SK-N-SH (cell line): ENCODE data around the gene ZNRD2. TPM values are rescaled to one million over a fixed set of nuclear protein-coding genes. Genes with fewer than 3 reads are reported as not detected.

Experiments used
- CTCF ChIA-PET: fragments of 300-600, 350-600 bp; formaldehyde crosslinking; extraction: SDS; loops from one replicate; lab custom pipeline; 2021; lab: Yijun Ruan, JAX
- POLR2A ChIA-PET: fragments of 350-600 bp; sonication (Branson Sonifier 250); formaldehyde crosslinking; extraction: SDS; loops from one replicate; lab custom pipeline; 2020; ENCODE audit warnings: antibody characterized with exemption, inconsistent platforms; lab: Yijun Ruan, JAX
- DNase-seq: peaks from one replicate; pipeline ENCODE4 v3.0.0; 2012
- H2AFZ ChIP-seq: fragments of 200-600 bp; sonication (generic); 2 replicates; pipeline ENCODE4 v1.8.1; 2016; ENCODE audit warnings: antibody characterized with exemption, mild to moderate bottlenecking, low read depth
- H3F3A ChIP-seq: fragments of 200-600 bp; sonication (generic); replicated peaks from 2 replicates; pipeline ENCODE3; 2016; ENCODE audit warnings: antibody characterized with exemption, mild to moderate bottlenecking; ENCODE audit not compliant: insufficient read depth
- H3K27ac ChIP-seq, 2 experiments: fragments of 200-500 bp in 1 of 2; fragments of 200-600 bp in 1 of 2; sonication (Bioruptor generic) in 1 of 2; sonication (generic), shearing (Covaris generic) in 1 of 2; 2 replicates each; pipeline versions ENCODE4 v1.5.1 to v1.6.1; 2014 to 2016; ENCODE audit warnings: low read depth in 2 of 2, inconsistent platforms in 1 of 2, low read length in 1 of 2, mild to moderate bottlenecking in 1 of 2, mixed read lengths in 1 of 2
- H3K27me3 ChIP-seq: fragments of 200-600 bp; sonication (generic), shearing (Covaris generic); 2 replicates; pipeline ENCODE4 v1.6.1; 2016; ENCODE audit warnings: mixed run types; ENCODE audit not compliant: insufficient read depth
- H3K36me3 ChIP-seq, 2 experiments: fragments of 200-500 bp in 1 of 2; fragments of 200-600 bp in 1 of 2; sonication (Bioruptor generic) in 1 of 2; sonication (generic) in 1 of 2; replicated peaks in 1 of 2; 2 replicates each; pipeline versions ENCODE3 to v1.5.1; 2014 to 2016; ENCODE audit warnings: low read length in 1 of 2, mild to moderate bottlenecking in 1 of 2; ENCODE audit not compliant: insufficient read depth in 2 of 2, control insufficient read depth in 1 of 2
- H3K4me1 ChIP-seq, 2 experiments: fragments of 200-500 bp in 1 of 2; fragments of 200-600 bp in 1 of 2; sonication (Bioruptor generic) in 1 of 2; sonication (generic), shearing (Covaris generic) in 1 of 2; 2 replicates each; pipeline versions ENCODE4 v1.5.1 to v1.6.1; 2014 to 2016; ENCODE audit warnings: low read depth in 1 of 2, low read length in 1 of 2, mixed run types in 1 of 2; ENCODE audit not compliant: insufficient read depth in 2 of 2, control insufficient read depth in 1 of 2
- H3K4me2 ChIP-seq: fragments of 200-600 bp; sonication (generic), shearing (Covaris generic); 2 replicates; pipeline ENCODE4 v1.6.1; 2017; ENCODE audit warnings: mixed run types
- H3K4me3 ChIP-seq, 2 experiments: fragments of 200-500 bp in 1 of 2; fragments of 200-600 bp in 1 of 2; sonication (Bioruptor generic) in 1 of 2; sonication (generic), shearing (Covaris generic) in 1 of 2; 2 replicates each; pipeline versions ENCODE4 v1.5.1 to v1.8.1; 2014 to 2016; ENCODE audit warnings: low read depth in 2 of 2, inconsistent platforms in 1 of 2, low read length in 1 of 2, mild to moderate bottlenecking in 1 of 2, mixed read lengths in 1 of 2, moderate library complexity in 1 of 2
- H3K79me2 ChIP-seq: fragments of 200-600 bp; sonication (generic); 2 replicates; pipeline ENCODE4 v1.8.1; 2017; ENCODE audit warnings: mild to moderate bottlenecking; ENCODE audit not compliant: insufficient read depth
- H3K9ac ChIP-seq: fragments of 200-600 bp; sonication (generic); 2 replicates; pipeline ENCODE4 v1.6.1; 2017; ENCODE audit warnings: mixed run types
- H3K9me2 ChIP-seq: fragments of 200-600 bp; sonication (generic); 2 replicates; pipeline ENCODE4 v1.6.1; 2017; ENCODE audit warnings: mixed run types
- H3K9me3 ChIP-seq: fragments of 200-600 bp; sonication (generic); 2 replicates; pipeline ENCODE4 v1.6.1; 2017; ENCODE audit warnings: mixed run types, mild to moderate bottlenecking, moderate library complexity
- H4K20me1 ChIP-seq: fragments of 200-600 bp; sonication (generic); 2 replicates; pipeline ENCODE4 v1.6.1; 2017; ENCODE audit warnings: mild to moderate bottlenecking, mixed run types; ENCODE audit not compliant: insufficient read depth
- CTCF ChIP-seq: fragments of 200-600 bp; sonication (generic); IDR thresholded peaks from 2 replicates; pipeline ENCODE4 v1.6.1; 2017; ENCODE audit warnings: antibody characterized with exemption, mild to moderate bottlenecking, moderate library complexity
- EP300 ChIP-seq, 2 experiments: IDR thresholded peaks; 2 replicates each; pipeline versions ENCODE4 v1.4.0 to v1.6.1; 2012; ENCODE audit warnings: borderline replicate concordance in 1 of 2, low read depth in 1 of 2, low read length in 1 of 2
- EZH2phosphoT487 ChIP-seq: fragments of 200-600 bp; sonication (generic); IDR thresholded peaks from 2 replicates; pipeline ENCODE4 v1.6.1; 2017; ENCODE audit warnings: low read depth, mixed run types, mild to moderate bottlenecking, antibody characterized with exemption, moderate library complexity, borderline replicate concordance
- FOXM1 ChIP-seq: IDR thresholded peaks from 2 replicates; pipeline ENCODE4 v1.4.0; 2012; ENCODE audit warnings: low read depth, mild to moderate bottlenecking
- JUND ChIP-seq: IDR thresholded peaks from 2 replicates; pipeline ENCODE4 v1.4.0; 2012
- PBX3 ChIP-seq: IDR thresholded peaks from 2 replicates; pipeline ENCODE4; 2012
- POLR2AphosphoS5 ChIP-seq: IDR thresholded peaks from 2 replicates; pipeline ENCODE4 v1.6.1; 2012; ENCODE audit warnings: low read depth, low read length
- RAD21 ChIP-seq: IDR thresholded peaks from 2 replicates; pipeline ENCODE4 v1.6.1; 2012; ENCODE audit warnings: mild to moderate bottlenecking, low read length
- RCOR1 ChIP-seq: fragments of 150-350 bp; IDR thresholded peaks from 2 replicates; pipeline ENCODE4 v1.6.1; 2017; ENCODE audit warnings: antibody characterized with exemption, low read length
- RXRA ChIP-seq: IDR thresholded peaks from 2 replicates; pipeline ENCODE4 v1.4.0; 2012; ENCODE audit warnings: low read depth, mild to moderate bottlenecking, borderline replicate concordance
- SIN3A ChIP-seq: IDR thresholded peaks from 2 replicates; pipeline ENCODE4 v1.6.1; 2012; ENCODE audit warnings: low read depth, mild to moderate bottlenecking, low read length, moderate library complexity, borderline replicate concordance
- SMC3 ChIP-seq: IDR thresholded peaks from 2 replicates; pipeline ENCODE4 v1.6.1; 2012; ENCODE audit warnings: low read depth, low read length, improper control_type of control experiment
- TCF12 ChIP-seq: IDR thresholded peaks from 2 replicates; pipeline ENCODE4 v1.4.0; 2012
- YY1 ChIP-seq: IDR thresholded peaks from 2 replicates; pipeline ENCODE4 v1.4.0; 2012; ENCODE audit warnings: low read depth, mild to moderate bottlenecking
- ZBTB33 ChIP-seq: IDR thresholded peaks from 2 replicates; pipeline ENCODE4 v1.4.0; 2012; ENCODE audit warnings: low read depth, borderline replicate concordance
- WGBS: methylation state at CpG from one replicate; pipeline ENCODE4 v1.1.6; 2017; ENCODE audit warnings: low lambda C conversion rate; 5-methylcytosine and 5-hydroxymethylcytosine counted together
- polyA plus RNA-seq, 3 experiments: library from polyadenylated mRNA; depleted of rRNA; stranded (reverse); fragments of >200 nt; gene quantifications; 2 replicates each; pipeline ENCODE4 v1.2.3, GENCODE V29; 2012
- TF ChIP-seq, protein P1 (sequence below): IDR thresholded peaks from 2 replicates; pipeline ENCODE4 v1.4.0; 2012; ENCODE audit warnings: low read depth

The ZNRD2 gene
- polyA plus RNA-seq, 1 of the 3 experiments (the other 2 are of a cell fraction): 78.1 TPM

GRCh38 chr11:65613091-65613928, 43.0 kb downstream of the ZNRD2 start:
- Histone ChIP-seq H2AFZ (no peak overlapping the region), H3K4me3 (peak overlapping the region; percentile 58 to 87), H3K79me2 (peaks cover 92% of the 10 kb centered on the region), H3K27me3 (no peaks in the 10 kb centered on the region), H3K9me3 (no peaks in the 10 kb centered on the region), H4K20me1 (peaks cover 28% of the 10 kb centered on the region), H3K36me3 (peaks cover 1 to 30% of the 10 kb centered on the region in 2 experiments), H3K4me1 (peaks cover 25 to 36% of the 10 kb centered on the region in 2 experiments; a peak in 3 of 4 replicates), H3K27ac (peak overlapping the region; percentile 58 to 76), H3K4me2 (peak overlapping the region; percentile 85), H3F3A (peaks cover 4% of the 10 kb centered on the region), H3K9ac (peak overlapping the region; percentile 93), H3K9me2 (no peaks in the 10 kb centered on the region)
- 0 out of 2 replicates have a peak, but pooled peaks have one; percentile 10 for TF ChIP-seq CTCF
- TF ChIP-seq RXRA: no peak
- CTCF ChIA-PET: interaction anchor here (0.7 to 2.8 kb wide), 8 partner anchors 9 to 204 kb away, joined by 3 to 14 read pairs (median 4); partner anchors contain the start of genes SIPA1 and ZNRD2
- DNase-seq: no peak
- POLR2A ChIA-PET: interaction anchor here (0.7 kb wide), 1 partner anchor 41 kb away, joined by 3 read pairs; the partner anchor contains the start of gene FAM89B
- 80% methylated on average over 1 of the region's 43 CpGs for WGBS

GRCh38 chr11:65615229-65615949, 45.1 kb downstream of the ZNRD2 start, which contains the start of gene PCNX3:
TSS of gene PCNX3 (plus strand) at chr11:65615776. CDS start at chr11:65616312, 536 bp downstream.
- WGBS: under 1% methylated on average over 31 of the region's 55 CpGs
- Histone ChIP-seq H3K4me2 (peak within 1 kb of the TSS; percentile 85), H3K79me2 (peaks cover 93% of the 10 kb centered on the region), H3K36me3 (peaks cover 6 to 38% of the 10 kb centered on the region in 2 experiments), H3K9me3 (no peaks in the 10 kb centered on the region), H3K4me3 (peak within 1 kb of the TSS; percentile 87 to 95), H3K4me1 (peaks cover 25 to 36% of the 10 kb centered on the region in 2 experiments; a peak in 3 of 4 replicates), H3K9ac (peak within 1 kb of the TSS; percentile 93), H3K27me3 (no peaks in the 10 kb centered on the region), H3F3A (peaks cover 4% of the 10 kb centered on the region), H3K27ac (peak within 1 kb of the TSS; percentile 83 to 93), H2AFZ (no peak within 1 kb of the TSS), H3K9me2 (no peaks in the 10 kb centered on the region), H4K20me1 (peaks cover 23% of the 10 kb centered on the region)
- POLR2A ChIA-PET: interaction anchor here (0.6 to 1.5 kb wide), 18 partner anchors 8 to 1381 kb away, joined by 3 to 6 read pairs (median 4); partner anchors contain the start of genes CCDC85B, CFL1, LTBP3 and MALAT1
- CTCF ChIA-PET: interaction anchor here (1.0 to 2.8 kb wide), 7 partner anchors 21 to 273 kb away, joined by 3 to 14 read pairs (median 4); partner anchors contain the start of genes FAM89B, FIBP and ZNRD2
- peak; percentile 100 for DNase-seq
- peak in 1 of 2 experiments; percentile 39; a peak in 1 of 4 replicates for TF ChIP-seq EP300 (IDR thresholded peaks at IDR 0.05; ENCODE audit: borderline replicate concordance in 1 of 2, low read depth in 1 of 2, low read length in 1 of 2)
- TF ChIP-seq FOXM1: no peak
- TF ChIP-seq RCOR1: no peak
- TF ChIP-seq POLR2AphosphoS5: peak; percentile 72
- TF ChIP-seq YY1: peak; percentile 69; the same call in 1 of the 2 replicates
- TF ChIP-seq EZH2phosphoT487: no peak
- TF ChIP-seq, protein P1, sequence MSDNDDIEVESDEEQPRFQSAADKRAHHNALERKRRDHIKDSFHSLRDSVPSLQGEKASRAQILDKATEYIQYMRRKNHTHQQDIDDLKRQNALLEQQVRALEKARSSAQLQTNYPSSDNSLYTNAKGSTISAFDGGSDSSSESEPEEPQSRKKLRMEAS: peak; percentile 94
- peak; percentile 70; the same call in 1 of the 2 replicates for TF ChIP-seq SIN3A
- no peak for TF ChIP-seq JUND
- TF ChIP-seq PBX3: peak; percentile 100
- TF ChIP-seq TCF12: no peak
- no peak for TF ChIP-seq RAD21
- TF ChIP-seq SMC3: no peak
- TF ChIP-seq ZBTB33: no peak; the same call in 1 of the 2 replicates
- no peak for TF ChIP-seq CTCF
